ENCODE results near the gene LRRC51. TPM values are rescaled to one million over a fixed set of nuclear protein-coding genes. Genes with fewer than 3 reads are reported as not detected.

The LRRC51 gene
- total and polyA plus RNA-seq, 2 donors (not counting 1 experiment from before 2014, with no cell fraction given) = 5.0 to 6.9 TPM

- H3K36me3 ChIP-seq (ENCODE audit: control insufficient read depth, insufficient read depth, low read length) = peaks cover 6% of the 10 kb centered on the region
- H3K9ac ChIP-seq (ENCODE audit: insufficient read depth, low read length) = no peak overlapping the region
- no peak for DNase-seq (ENCODE audit: low read depth in 2 of 2)
- H3K4me2 ChIP-seq (ENCODE audit: extremely low read depth, insufficient read depth, low read length) = no peak overlapping the region
- no peaks in the 10 kb centered on the region for H3K4me1 ChIP-seq (ENCODE audit: control insufficient read depth, extremely low read depth, insufficient read depth, low read length)
- H3K4me3 ChIP-seq (replicated peaks in 1 of 4; ENCODE audit: control extremely low read depth in 1 of 4, insufficient read depth in 1 of 4, low read depth in 3 of 4, low read length in 4 of 4) = no peak overlapping the region
- no peaks in the 10 kb centered on the region for H4K20me1 ChIP-seq (ENCODE audit: control insufficient read depth, extremely low read depth, insufficient read depth, low read length)
- no peak overlapping the region for H2AFZ ChIP-seq (ENCODE audit: low read length)
- TF ChIP-seq CTCF (conservative IDR thresholded peaks at IDR 0.05 in 1 of 2, IDR thresholded peaks at IDR 0.05 in 1 of 2; ENCODE audit: low read depth in 1 of 2, low read length in 2 of 2) = no peak
- no peak for TF ChIP-seq EZH2 (IDR thresholded peaks at IDR 0.05; ENCODE audit: low read length, missing control alignments)
- no peaks in the 10 kb centered on the region for H3K27me3 ChIP-seq (ENCODE audit: control insufficient read depth, insufficient read depth, low read length)
- no peaks in the 10 kb centered on the region for H3K79me2 ChIP-seq (ENCODE audit: control insufficient read depth, insufficient read depth, low read length)
- H3K9me3 ChIP-seq (ENCODE audit: control insufficient read depth, insufficient read depth, low read depth, low read length) = no peaks in the 10 kb centered on the region
- H3K27ac ChIP-seq (ENCODE audit: insufficient read depth, low read length) = no peak overlapping the region
Observed at GRCh38 chr11:72085621-72086351, 5.1 kb downstream of the LRRC51 start.

- no peak overlapping the region for H2AFZ ChIP-seq (ENCODE audit: low read length)
- H3K36me3 ChIP-seq (ENCODE audit: control insufficient read depth, insufficient read depth, low read length) = peaks cover 6% of the 10 kb centered on the region
- no peaks in the 10 kb centered on the region for H3K27me3 ChIP-seq (ENCODE audit: control insufficient read depth, insufficient read depth, low read length)
- no peak overlapping the region for H3K27ac ChIP-seq (ENCODE audit: insufficient read depth, low read length)
- H3K4me3 ChIP-seq (replicated peaks in 1 of 4; ENCODE audit: control extremely low read depth in 1 of 4, insufficient read depth in 1 of 4, low read depth in 3 of 4, low read length in 4 of 4) = no peak overlapping the region
- no peaks in the 10 kb centered on the region for H3K9me3 ChIP-seq (ENCODE audit: control insufficient read depth, insufficient read depth, low read depth, low read length)
- no peak for DNase-seq (ENCODE audit: low read depth in 2 of 2)
- H3K4me2 ChIP-seq (ENCODE audit: extremely low read depth, insufficient read depth, low read length) = no peak overlapping the region
- H3K4me1 ChIP-seq (ENCODE audit: control insufficient read depth, extremely low read depth, insufficient read depth, low read length) = no peaks in the 10 kb centered on the region
- no peaks in the 10 kb centered on the region for H3K79me2 ChIP-seq (ENCODE audit: control insufficient read depth, insufficient read depth, low read length)
- no peaks in the 10 kb centered on the region for H4K20me1 ChIP-seq (ENCODE audit: control insufficient read depth, extremely low read depth, insufficient read depth, low read length)
- no peak for TF ChIP-seq CTCF (conservative IDR thresholded peaks at IDR 0.05 in 1 of 2, IDR thresholded peaks at IDR 0.05 in 1 of 2; ENCODE audit: low read depth in 1 of 2, low read length in 2 of 2)
- no peak for TF ChIP-seq EZH2 (IDR thresholded peaks at IDR 0.05; ENCODE audit: low read length, missing control alignments)
- no peak overlapping the region for H3K9ac ChIP-seq (ENCODE audit: insufficient read depth, low read length)
Observed at GRCh38 chr11:72088076-72088808, 7.6 kb downstream of the LRRC51 start.

- DNase-seq (ENCODE audit: low read depth in 2 of 2) = peak; percentile 41 to 73
- peak; percentile 90 to 93 for TF ChIP-seq CTCF (conservative IDR thresholded peaks at IDR 0.05 in 1 of 2, IDR thresholded peaks at IDR 0.05 in 1 of 2; ENCODE audit: low read depth in 1 of 2, low read length in 2 of 2)
- TF ChIP-seq EZH2 (IDR thresholded peaks at IDR 0.05; ENCODE audit: low read length, missing control alignments) = no peak
- no peak overlapping the region for H3K9ac ChIP-seq (ENCODE audit: insufficient read depth, low read length)
- H2AFZ ChIP-seq (ENCODE audit: low read length) = no peak overlapping the region
- no peaks in the 10 kb centered on the region for H4K20me1 ChIP-seq (ENCODE audit: control insufficient read depth, extremely low read depth, insufficient read depth, low read length)
- H3K4me3 ChIP-seq (replicated peaks in 1 of 4; ENCODE audit: control extremely low read depth in 1 of 4, insufficient read depth in 1 of 4, low read depth in 3 of 4, low read length in 4 of 4) = no peak overlapping the region
- H3K36me3 ChIP-seq (ENCODE audit: control insufficient read depth, insufficient read depth, low read length) = peaks cover 7% of the 10 kb centered on the region
- H3K27ac ChIP-seq (ENCODE audit: insufficient read depth, low read length) = no peak overlapping the region
- H3K27me3 ChIP-seq (ENCODE audit: control insufficient read depth, insufficient read depth, low read length) = no peaks in the 10 kb centered on the region
- no peaks in the 10 kb centered on the region for H3K79me2 ChIP-seq (ENCODE audit: control insufficient read depth, insufficient read depth, low read length)
- no peaks in the 10 kb centered on the region for H3K4me1 ChIP-seq (ENCODE audit: control insufficient read depth, extremely low read depth, insufficient read depth, low read length)
- H3K4me2 ChIP-seq (ENCODE audit: extremely low read depth, insufficient read depth, low read length) = no peak overlapping the region
- no peaks in the 10 kb centered on the region for H3K9me3 ChIP-seq (ENCODE audit: control insufficient read depth, insufficient read depth, low read depth, low read length)
Observed at GRCh38 chr11:72091292-72091691, 10.6 kb downstream of the LRRC51 start.
